Activated CD4-positive, alpha-beta T cell treated with anti-CD3 and anti-CD28 coated beads, Interleukin-2, Interleukin-6, amounts not matched to agents 100 ng/mL and 50 ng/mL, durations not matched to agents 16 hours and 8 hours (primary cell): ENCODE data around the gene EXD2.
"Not testable (repeated sequence)": the region's sequence is repeated elsewhere in the genome, so short reads cannot be mapped to it uniquely, and the experiment has no call there.

Source experiments
- DNase-seq: peaks from one replicate; pipeline ENCODE4 v3.0.0-alpha.2; 2020

EXD2 gene

GRCh38 chr14:69191340-69192111 lies at the start of gene EXD2:
Gene EXD2 (plus strand): TSS chr14:69191498. CDS start chr14:69209471, 17,973 bp downstream.
- DNase-seq: peak; percentile 88

- DNase-seq: no peak
These were observed 49.7 kb upstream of the EXD2 start for GRCh38 chr14:69141550-69141949.

GRCh38 chr14:69142101-69142500 lies 49.2 kb upstream of the EXD2 start:
- no peak for DNase-seq

GRCh38 chr14:69149461-69150244 lies 41.6 kb upstream of the EXD2 start:
- DNase-seq: no peak

- peak; percentile 84 for DNase-seq
These were observed 39.7 kb upstream of the EXD2 start for GRCh38 chr14:69151458-69152180.

GRCh38 chr14:69152181-69152901 lies 39.0 kb upstream of the EXD2 start:
- peak; percentile 61 for DNase-seq

- DNase-seq: no peak
These were observed 38.5 kb upstream of the EXD2 start, which contains the start of gene DCAF5 for GRCh38 chr14:69152902-69153151. Gene DCAF5 (minus strand): TSS chr14:69153119. CDS start chr14:69152978, 141 bp downstream.

GRCh38 chr14:69153152-69153872 lies 38.0 kb upstream of the EXD2 start:
- DNase-seq: peak; percentile 95

- DNase-seq: no peak
These were observed 37.4 kb upstream of the EXD2 start for GRCh38 chr14:69153873-69154270.

GRCh38 chr14:69154779-69155178 lies 36.5 kb upstream of the EXD2 start:
- no peak for DNase-seq

- no peak for DNase-seq
These were observed 35.1 kb upstream of the EXD2 start for GRCh38 chr14:69156224-69156623.

GRCh38 chr14:69161590-69161989 lies 29.7 kb upstream of the EXD2 start:
- no peak for DNase-seq

- not testable (repeated sequence) for DNase-seq
These were observed 25.5 kb upstream of the EXD2 start for GRCh38 chr14:69165787-69166186.

- DNase-seq: no peak
These were observed 20.5 kb upstream of the EXD2 start for GRCh38 chr14:69170839-69171238.

GRCh38 chr14:69171569-69171968 lies 19.7 kb upstream of the EXD2 start:
- DNase-seq: no peak

- no peak for DNase-seq
These were observed 16.2 kb upstream of the EXD2 start for GRCh38 chr14:69175130-69175529.

- no peak for DNase-seq
These were observed 9.8 kb upstream of the EXD2 start for GRCh38 chr14:69181491-69181890.

GRCh38 chr14:69182580-69182979 lies 8.7 kb upstream of the EXD2 start:
- DNase-seq: not testable (repeated sequence)

- DNase-seq: no peak
These were observed 7.6 kb upstream of the EXD2 start for GRCh38 chr14:69183735-69184134.

GRCh38 chr14:69190191-69190590 lies 1.1 kb upstream of the EXD2 start:
- DNase-seq: no peak

- DNase-seq: no peak
These were observed 2.4 kb downstream of the EXD2 start for GRCh38 chr14:69193721-69194120.

- no peak for DNase-seq
These were observed 8.5 kb downstream of the EXD2 start for GRCh38 chr14:69199786-69200185.
